Measurements from ENCODE around the gene CCDC70.

DNA sequence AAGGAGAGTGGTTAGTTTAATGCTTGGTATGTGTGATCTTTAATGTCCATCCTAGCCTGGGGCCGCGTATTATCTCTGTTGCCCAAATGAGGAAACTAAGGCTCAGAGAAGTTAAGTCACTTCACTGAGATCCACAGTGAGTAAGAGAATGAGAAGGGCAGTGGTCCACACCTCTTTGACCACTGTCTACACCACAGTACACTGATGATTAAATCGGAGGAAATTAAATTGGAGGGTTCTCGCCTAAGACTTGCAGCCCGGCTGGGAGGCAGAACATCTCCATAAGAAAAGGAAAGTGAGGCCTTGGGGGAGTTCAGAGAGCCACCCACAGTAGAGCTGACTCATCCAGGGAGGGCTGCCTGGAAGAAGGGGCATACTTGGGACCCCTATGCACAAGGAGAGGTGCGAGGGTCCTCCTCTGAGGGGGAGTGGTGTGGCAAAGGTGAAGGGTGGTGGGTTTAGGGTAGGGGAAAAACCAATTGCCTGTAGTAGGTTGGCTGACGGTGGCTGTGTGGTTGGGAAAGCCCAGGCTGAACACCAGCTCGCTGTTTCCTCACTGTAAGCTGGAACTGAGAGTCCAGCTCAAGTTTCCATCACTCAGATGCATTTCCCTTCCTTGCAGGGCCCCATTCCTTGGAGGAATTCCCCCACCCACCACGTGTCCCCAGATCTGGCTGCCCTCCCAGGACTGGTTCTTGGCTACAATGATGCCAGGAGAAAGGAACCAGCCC, 42.8 kb upstream of the CCDC70 start:
- TF ChIP-seq, protein P1, sequence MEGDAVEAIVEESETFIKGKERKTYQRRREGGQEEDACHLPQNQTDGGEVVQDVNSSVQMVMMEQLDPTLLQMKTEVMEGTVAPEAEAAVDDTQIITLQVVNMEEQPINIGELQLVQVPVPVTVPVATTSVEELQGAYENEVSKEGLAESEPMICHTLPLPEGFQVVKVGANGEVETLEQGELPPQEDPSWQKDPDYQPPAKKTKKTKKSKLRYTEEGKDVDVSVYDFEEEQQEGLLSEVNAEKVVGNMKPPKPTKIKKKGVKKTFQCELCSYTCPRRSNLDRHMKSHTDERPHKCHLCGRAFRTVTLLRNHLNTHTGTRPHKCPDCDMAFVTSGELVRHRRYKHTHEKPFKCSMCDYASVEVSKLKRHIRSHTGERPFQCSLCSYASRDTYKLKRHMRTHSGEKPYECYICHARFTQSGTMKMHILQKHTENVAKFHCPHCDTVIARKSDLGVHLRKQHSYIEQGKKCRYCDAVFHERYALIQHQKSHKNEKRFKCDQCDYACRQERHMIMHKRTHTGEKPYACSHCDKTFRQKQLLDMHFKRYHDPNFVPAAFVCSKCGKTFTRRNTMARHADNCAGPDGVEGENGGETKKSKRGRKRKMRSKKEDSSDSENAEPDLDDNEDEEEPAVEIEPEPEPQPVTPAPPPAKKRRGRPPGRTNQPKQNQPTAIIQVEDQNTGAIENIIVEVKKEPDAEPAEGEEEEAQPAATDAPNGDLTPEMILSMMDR (IDR thresholded peaks at IDR 0.05), result no peak
- no peak for TF ChIP-seq POLR2AphosphoS5 (IDR thresholded peaks at IDR 0.05)
